HG03565 (cell line): ENCODE results near the gene PCTP.

Experiments used
- ATAC-seq: cut with Tn5 transposase; IDR thresholded peaks from one replicate; pipeline ENCODE4 v1.9.1; 2021; ENCODE audit warnings: mild to moderate bottlenecking, moderate library complexity; ENCODE audit not compliant: unreplicated experiment

The PCTP gene

DNA sequence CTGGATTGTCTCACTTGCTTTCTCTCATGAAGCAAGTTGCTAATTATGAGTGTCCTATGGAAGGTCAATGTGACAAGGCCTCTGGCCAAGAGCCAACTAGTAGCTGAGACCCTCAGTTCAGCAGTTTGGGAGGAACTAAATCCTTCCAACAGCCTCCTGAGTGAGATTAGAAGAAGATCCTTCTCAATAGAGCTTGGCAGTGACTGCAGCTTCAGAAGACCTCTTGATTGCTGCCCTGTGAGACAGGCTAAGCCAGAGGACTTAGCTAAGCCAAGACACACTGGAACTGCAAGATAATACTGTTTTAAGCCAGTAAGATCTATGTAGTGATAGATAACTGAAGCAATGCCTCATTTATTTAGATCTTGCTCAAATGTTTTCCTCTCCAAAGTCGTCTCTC, 34.3 kb downstream of the PCTP start:
- no peak for ATAC-seq

GRCh38 chr17:55793272-55793671, 42.4 kb downstream of the PCTP start:
- no peak for ATAC-seq

GRCh38 chr17:55794725-55795482, 44.1 kb downstream of the PCTP start:
- no peak for ATAC-seq

GRCh38 chr17:55806745-55807495, 56.1 kb downstream of the PCTP start:
- no peak for ATAC-seq

- no peak for ATAC-seq
Measured at GRCh38 chr17:55811536-55811935, 60.7 kb downstream of the PCTP start.

- ATAC-seq = no peak
Measured at GRCh38 chr17:55812323-55812722, 61.5 kb downstream of the PCTP start.

- no peak for ATAC-seq
Measured at GRCh38 chr17:55813944-55814343, 63.1 kb downstream of the PCTP start.

DNA sequence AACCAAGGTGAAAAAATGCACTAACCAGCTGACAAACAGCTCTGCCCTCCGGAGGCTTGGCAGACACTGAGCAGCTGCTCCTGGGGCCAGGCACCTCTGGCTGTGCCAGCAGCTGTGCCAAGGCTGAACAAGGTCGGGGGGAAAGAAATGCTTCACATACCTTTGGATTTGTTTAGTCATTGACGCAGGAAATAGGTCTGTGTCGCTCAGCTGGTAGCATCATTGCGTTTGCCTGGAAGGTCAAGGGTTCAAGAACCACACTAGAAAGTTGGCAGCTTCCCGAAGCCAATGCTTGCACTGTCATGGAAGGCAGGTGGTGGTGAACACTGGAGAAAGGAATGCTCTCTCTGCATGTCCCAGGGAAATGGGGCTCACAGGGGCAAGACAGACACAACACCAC, 63.5 kb downstream of the PCTP start:
- no peak for ATAC-seq

GRCh38 chr17:55816532-55817396, 65.9 kb downstream of the PCTP start:
- no peak for ATAC-seq

DNA sequence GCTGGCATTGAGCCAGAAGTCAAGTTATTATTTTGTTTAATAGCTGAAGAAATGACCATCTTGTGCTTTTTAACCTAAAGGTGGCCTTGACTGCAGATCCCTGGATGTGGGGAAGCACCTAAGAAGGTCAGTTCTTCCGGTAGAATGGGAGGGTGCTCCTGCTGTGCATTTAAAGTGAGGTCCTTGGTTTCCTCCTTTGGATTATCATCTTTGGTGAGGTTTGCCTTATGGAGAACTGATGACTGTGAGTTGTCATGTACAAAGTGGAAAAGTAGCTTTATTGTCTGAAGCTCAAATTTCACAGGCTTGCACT, 66.5 kb downstream of the PCTP start:
- ATAC-seq = no peak

GRCh38 chr17:55818026-55818425, 67.2 kb downstream of the PCTP start:
- no peak for ATAC-seq

- no peak for ATAC-seq
Measured at GRCh38 chr17:55818451-55819375, 67.9 kb downstream of the PCTP start.

DNA sequence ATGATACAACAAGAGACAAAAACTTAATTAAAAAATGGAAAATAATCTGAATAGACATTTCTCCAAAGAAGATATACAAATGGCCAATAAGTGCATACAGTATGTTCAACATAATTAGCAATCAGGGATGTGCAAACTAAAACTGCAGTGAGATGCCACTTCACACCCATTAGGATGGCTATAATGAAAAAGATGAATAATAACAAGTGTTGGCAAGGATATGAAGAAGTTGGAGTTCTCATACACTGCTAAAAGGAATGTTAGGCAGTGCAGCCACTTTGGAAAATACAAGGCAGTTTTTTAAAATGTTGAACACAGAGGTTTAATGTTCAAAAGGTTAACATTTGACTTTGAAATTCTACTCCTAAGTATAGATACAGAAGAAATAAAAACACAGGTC, 69.8 kb downstream of the PCTP start:
- ATAC-seq = no peak

GRCh38 chr17:55822028-55822427, 71.2 kb downstream of the PCTP start:
- no peak for ATAC-seq

- no peak for ATAC-seq
Measured at GRCh38 chr17:55825213-55825612, 74.4 kb downstream of the PCTP start.
